Stimulated activated CD4-positive, alpha-beta T cell treated with anti-CD3 and anti-CD28 coated beads, TNF-alpha, amount 100 ng/mL, for 4 hours (primary cell): Measurements from ENCODE around the gene PRKD1.
"Not testable (repeated sequence)": the region's sequence is repeated elsewhere in the genome, so short reads cannot be mapped to it uniquely, and the experiment has no call there.

Source experiments
- DNase-seq, 3 experiments: peaks; one replicate each; pipeline ENCODE4 v3.0.0-alpha.2; 2020; ENCODE audit warnings: low read depth in 3 of 3

The PRKD1 gene

DNA sequence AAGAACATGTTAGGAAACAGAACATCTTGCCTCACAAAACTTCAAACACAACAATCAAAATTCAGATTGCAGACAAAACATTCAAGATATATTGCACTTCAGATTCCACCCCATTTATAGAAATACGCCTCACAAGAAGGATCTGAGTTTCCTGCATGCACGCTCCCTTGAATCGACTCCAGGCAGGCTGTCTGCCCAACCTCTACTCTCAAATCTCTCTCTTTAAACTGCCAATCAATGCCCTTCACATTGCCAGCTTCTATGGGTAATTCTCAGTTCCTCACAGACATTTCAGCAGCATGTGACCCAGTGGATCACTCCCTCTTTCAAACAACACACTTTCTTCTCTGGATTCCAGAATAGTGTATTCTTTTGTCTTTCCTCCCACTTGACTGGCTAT is 184.1 kb downstream of the PRKD1 start:
- DNase-seq = no peak

DNA sequence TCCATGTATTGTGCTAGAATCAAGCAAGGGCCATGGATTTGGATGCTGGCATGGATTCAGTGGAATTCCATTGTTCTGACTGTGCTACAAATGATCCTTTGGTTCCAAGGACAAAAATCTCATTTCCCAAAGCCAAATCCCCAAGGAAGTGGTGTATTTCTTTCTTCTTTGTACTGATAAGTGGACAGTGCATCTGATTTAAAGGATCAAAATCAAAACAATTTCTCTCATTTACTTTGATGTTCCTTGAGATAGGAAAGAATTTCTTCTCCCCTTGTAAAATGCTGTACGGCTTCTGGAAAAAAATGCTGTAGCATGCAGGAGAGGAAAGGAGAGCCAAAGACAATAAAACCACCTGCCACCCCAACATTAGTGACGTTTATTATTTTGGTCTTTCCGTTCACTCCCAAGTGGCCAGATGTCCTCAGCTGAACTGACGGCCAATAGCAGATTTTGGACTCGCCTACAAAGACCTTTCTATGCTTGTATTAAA is 185.7 kb downstream of the PRKD1 start:
- DNase-seq = no peak

DNA sequence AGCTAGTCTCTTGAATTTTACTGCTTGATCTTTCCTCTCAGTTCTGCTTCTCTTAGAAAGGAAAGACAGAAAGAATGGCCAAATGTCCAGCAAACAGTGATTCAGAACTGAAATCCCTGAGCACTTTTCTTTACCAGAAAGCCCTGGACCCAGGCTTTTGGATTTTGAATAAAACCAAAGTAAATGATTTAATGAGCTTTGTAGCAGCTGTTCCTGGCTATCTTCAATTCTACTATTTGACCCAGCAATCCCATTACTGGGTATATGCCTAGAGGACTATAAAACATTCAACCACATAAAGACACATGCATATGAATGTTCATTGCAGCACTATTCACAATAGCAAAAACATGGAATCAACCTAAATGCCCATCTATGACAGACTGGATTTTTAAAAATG is 187.2 kb downstream of the PRKD1 start:
- no peak for DNase-seq

DNA sequence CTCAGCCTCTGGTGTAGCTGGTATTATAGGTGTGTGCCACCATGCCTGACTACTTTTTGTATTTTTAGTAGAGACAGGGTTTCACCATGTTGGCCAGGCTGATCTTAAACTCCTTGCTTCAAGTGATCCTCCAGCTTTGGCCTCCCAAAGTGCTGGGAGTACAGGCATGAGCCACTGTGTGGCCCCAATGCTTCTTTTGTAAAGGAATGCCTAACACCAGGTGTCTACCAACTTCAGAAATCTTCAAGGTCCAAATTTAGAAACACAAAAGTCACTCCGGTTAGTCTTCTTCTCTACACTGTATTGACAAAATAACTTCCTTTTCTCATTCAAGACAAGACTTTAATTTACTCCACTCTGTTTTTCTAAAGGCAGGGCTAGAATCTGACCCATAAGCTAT is 188.7 kb downstream of the PRKD1 start:
- DNase-seq = no peak

DNA sequence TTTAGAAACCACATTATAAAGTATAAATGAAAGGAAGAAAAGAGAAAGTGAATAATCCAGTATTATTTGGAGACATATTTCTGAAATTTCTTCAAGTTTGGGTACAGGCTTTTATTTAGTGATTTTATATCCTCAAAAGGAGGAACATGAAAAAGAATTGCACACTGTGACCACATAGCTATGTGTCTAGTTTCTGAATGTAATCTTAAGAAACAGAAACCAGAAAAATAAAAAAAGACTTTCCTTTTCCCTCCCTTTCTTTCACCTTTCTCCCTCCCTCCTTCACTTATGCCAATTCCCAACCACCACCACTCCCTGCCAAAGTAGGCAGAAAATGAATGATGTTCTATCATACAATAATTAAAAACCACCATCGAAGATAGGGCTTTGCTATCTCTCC is 189.6 kb downstream of the PRKD1 start:
- no peak for DNase-seq

DNA sequence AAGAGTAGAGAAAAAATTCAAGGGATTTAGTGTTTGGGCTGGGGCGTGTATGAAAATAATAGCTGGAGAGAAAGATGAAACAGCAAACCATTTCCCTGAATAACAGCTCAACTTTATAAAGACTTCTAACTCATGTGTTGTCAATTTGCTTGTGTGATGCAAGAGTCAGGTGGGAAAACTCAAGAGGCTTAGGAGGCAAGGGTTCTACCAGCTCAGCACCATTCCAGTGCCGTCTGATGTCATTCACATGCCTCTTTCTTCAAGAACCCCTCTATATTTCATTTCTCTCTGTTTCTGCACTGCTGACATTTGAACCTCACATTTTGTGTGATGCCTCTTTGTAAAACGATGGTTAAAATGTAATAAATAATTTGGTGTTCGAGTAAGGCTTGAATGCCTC is 192.2 kb downstream of the PRKD1 start:
- DNase-seq = no peak

DNA sequence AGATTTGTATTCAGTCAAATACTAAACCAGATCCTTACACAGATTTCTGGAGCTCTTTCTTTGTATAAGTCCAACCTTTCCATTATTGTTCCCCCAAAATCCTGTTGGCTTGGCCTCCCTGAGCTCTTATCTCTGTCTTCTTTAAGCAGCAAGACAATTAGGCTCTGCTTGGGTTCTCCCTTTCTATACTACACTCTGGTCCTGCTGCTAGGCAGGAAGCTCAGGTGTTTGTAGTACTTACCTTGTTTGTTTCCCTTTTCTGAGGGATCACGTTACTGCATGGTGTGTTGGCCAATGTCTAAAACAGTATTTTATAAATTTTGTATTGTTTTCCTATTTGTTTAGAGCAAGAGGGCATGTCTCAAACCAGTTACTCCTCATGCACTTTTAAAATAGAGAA is 192.9 kb downstream of the PRKD1 start:
- DNase-seq = no peak

DNA sequence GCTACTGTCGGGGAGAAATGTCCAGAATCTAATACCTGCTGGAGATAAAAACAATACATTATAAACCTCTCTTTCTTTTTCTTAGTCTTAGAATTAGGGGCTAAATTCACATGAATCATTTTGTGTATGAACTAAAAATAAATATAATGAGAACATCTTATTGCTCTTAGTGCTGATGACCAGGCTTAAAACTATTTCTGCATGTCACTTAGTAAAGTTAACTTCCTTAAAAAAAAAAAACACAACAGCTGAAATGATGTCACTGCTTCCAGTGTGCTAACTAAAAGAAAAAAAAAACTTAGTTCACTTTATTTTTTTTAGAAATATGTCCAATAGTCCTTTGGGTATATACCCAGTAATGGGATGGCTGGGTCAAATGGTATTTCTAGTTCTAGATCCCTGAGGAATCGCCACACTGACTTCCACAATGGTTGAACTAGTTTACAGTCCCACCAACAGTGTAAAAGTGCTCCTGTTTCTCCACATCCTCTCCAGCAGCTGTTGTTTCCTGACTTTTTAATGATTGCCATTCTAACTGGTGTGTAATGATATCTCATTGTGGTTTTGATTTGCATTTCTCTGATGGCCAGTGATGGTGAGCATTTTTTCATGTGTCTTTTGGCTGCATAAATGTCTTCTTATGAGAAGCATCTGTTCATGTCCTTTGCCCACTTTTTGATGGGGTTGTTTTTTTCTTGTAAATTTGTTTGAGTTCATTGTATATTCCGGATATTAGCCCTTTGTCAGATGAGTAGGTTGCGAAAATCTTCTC is 200.9 kb downstream of the PRKD1 start:
- not testable (repeated sequence) for DNase-seq

DNA sequence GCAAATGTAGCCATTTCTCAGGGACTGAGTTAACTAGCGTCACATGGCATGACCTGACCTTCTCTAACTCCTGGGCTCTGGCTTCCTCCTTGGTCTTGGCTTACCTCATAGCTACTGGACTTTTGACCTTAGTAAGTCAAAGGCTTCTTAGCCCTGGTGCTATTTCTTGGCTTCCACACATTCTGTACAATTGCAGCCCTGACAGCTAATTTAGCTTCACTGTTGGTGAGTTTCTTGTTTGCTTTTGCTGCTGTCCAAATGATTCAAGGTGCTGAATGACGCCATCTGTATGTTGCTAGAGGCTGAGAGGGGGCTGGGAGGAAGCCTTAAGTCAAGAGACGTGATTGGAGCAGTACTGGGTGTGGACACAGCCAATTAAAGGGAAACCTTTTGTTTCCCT is 202.7 kb downstream of the PRKD1 start:
- DNase-seq = no peak

DNA sequence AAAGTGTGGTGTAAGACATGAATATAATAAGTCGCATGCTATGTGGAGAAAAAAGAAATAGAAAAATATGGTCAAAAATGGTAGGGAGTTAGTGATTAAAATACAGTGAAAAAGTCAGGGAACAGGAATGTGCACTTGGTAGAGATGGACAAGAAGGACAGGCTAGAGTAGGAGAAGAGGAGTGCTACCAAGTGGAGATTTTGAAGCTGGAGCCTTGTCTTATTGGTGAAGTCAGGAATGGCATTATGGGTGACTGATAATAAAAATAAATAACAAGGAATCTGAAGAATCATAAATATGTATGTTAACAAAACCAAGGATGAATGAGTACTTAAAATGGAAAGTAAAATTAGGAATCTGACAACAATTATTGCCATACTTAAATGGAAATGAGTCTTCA is 204.8 kb downstream of the PRKD1 start:
- DNase-seq = no peak

DNA sequence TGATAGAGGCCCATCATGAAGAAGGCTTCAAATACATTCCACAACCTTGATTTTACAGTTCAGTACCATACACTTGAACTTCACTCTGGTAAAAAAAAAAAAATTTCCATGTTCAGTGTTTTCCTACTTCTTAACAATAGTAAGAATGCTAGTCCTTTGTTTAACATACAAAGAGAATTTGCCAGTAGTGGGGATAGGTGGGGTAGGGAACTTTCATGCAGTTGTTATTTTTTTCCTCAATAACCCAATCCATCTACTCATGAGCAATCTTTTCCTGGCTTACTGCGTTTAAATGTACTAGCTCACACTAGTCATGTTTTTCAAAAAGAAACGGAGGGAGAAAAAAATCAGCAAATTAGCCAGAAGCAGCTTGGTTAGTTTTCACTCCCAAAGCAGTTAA is 206.1 kb downstream of the PRKD1 start:
- DNase-seq = no peak

DNA sequence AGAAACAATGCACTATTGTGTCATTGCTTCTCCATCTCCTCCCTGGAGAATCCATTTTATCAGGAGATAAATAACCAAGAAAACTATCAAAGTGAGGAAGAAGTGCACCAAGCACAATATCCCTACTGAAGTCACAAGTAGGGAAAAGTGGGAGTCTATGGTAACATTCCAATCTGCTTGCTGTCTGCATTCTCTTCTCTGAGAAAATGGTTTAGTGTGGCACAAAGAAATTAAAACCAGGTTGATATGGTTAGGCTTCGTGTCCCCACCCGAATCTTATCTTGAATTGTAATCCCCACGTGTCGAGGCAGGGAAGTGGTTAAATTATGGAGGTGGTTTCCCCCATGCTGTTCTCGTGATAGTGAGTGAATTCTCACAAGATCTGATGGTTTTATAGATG is 209.7 kb downstream of the PRKD1 start:
- DNase-seq = no peak

DNA sequence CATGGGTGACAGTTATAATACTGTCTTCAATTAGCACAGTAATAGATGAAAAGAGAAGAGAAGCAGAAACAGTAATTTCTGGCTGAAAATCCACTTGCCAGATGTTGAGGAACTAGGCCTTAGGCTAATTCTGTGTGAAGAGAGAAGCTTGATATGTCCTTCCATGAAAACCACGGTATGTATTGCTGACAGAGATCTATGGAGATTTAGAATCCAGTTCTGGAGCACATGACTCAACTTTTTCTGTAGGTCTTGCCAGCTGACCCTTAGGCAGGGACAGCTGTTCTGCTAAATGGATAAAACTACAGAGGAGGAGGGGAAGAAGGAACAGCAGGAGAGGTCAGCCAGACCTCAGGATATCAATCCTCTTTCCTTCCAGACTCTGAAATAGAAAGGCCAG is 211.5 kb downstream of the PRKD1 start:
- no peak for DNase-seq

DNA sequence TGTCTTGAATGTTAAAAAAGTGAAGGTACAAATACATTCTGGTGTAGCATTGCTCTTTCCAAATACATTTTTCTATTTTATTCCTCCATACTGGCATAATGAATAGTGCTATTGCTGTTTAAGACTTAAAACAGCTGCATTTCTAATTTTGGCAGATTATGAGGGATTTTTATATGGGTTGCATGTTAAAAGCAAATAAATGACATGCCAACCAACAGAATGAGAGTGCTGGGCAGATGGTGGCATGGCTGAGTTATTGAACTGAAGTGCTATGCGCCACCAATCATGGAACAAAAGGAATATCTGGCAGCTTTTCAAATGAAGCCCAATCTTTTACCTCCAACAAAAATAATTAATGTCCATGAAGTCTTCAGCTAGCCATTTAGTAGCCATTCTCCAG is 215.0 kb downstream of the PRKD1 start:
- no peak for DNase-seq

DNA sequence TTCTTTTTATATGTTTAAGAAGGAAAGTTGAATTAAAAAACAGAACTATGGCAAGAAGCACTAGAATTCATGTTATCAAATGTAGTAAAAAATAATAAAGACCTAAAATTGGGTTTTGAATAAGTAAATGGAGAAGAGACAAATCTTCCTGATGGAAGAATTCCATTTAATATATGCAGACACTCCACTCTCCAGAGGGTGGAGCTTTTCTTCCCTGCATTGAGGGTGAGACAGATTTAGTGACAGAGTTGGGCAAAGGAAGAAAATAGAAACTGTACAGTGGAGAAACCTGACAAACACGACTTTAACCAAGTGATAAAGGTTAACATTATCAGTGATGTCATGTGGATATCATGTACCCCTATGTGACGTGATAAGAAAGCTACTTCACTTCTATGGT is 217.6 kb downstream of the PRKD1 start:
- DNase-seq = no peak

DNA sequence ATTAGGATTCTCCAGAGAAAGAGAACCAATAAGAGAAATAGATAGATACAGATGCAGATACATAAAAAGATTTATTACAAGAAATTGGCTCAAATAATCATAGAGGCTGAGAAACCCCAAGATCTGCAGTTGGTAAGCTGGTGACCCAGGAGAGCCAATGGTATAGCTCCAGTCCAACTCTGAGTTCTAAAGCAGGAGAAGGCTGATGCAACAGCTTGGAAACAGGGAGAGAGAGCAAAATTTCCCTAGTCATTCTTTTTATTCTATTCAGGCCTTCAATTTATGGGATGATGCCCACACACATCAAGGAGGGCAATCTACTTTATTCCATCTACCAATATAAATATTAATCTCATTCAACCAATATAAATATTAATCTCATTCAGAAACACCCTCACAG is 218.2 kb downstream of the PRKD1 start:
- DNase-seq = no peak

DNA sequence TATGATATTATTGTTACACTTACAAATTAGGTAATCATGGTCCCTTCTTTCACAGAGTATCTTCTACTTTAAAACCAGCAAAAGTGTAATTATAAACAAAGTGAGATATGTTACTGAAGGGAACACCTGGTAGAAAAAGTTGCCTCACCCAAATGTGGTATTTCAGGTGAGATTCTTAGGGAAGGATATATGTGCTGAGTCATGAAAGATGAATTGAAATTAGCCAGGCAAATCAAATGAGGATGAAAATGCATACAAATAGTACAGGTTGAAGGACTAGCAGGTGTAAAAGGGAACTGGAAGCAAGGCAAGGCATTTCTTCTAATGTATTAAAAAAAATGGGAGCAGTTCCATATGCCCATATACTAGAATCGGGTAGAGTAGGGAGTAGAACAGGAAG is 220.9 kb downstream of the PRKD1 start:
- no peak for DNase-seq

DNA sequence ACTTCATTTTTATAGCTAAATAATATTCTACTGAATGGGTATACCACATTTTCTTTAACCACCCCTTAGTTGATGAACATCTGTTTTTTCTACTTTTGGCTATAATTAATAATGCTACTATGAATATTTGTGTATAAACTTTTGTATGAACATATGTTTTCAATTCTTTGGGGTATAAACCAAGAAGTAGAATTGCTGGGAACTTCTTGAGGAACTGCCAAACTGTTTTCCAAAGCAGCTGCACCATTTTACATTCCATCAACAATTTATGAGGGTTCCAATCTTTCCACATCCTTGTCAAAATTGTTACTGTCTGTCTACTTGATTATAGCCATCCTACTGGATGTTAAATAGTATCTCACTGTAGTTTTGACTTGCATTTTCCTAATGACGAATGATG is 221.8 kb downstream of the PRKD1 start:
- no peak for DNase-seq

DNA sequence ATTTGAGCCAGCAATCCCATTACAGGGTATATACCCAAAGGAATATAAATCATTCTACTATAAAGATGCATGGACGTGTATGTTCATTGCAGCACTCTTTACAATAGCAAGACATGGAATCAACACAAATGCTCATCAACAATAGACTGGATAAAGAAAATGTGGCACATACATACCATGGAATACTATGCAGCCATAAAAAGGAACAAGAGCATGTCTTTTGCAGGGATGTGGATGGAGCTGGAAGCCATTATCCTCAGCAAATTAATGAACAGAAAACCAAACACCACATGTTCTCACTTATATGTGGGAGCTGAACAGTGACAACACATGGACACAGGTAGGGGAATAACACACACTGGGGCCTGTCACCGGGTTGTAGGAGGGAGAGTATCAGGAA is 238.1 kb downstream of the PRKD1 start:
- DNase-seq = not testable (repeated sequence)

DNA sequence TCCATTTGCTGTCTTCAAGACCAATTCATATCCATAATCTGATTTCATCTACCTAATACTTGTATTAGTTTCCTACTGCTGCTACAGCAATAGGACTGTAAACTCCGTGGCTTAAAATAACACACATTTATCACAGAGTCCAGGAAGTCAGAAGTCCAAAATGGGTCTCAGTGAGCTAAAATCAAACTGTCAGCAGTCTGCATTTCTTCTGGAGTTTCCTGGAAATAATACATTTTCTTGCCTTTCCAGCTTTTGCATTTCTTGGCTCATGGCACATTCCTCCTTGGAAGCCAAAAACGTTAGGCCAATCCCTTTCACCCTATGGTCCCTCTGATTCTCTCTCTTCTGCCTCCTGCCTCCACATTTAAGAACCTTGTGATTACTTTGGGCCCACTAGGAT is 239.8 kb downstream of the PRKD1 start:
- DNase-seq = no peak

DNA sequence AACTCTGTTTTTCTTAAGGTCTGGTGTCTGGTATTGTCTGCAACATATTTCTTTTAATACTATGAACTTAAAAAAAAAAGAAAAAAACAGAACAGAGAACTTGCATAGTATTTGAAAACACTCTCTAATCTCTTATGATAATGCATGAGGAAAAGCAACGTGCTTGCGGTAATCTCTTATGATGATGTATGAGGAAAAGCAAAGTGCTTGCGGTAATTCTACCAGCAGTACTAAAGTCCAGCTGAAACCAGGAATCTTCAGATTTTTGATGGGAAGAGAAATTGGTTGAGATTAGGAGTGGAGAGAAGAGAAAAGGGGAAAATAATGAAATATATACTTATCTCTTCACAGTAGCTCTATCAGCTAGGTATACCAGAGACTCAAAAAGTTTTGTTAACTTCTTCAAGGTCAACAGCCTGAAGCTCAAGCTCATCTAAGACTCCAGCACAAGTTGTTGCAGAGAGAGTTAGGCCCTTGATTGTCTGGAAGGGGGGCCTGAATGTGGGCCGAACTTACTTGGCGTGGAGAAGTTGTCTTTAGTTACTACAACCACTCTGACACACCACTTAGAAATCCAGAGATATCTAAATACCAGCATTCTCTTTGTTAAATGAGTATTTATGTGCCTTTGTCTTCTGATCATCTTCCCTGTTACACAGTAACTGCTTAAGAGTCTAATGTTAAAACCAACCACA is 240.4 kb downstream of the PRKD1 start:
- no peak for DNase-seq

DNA sequence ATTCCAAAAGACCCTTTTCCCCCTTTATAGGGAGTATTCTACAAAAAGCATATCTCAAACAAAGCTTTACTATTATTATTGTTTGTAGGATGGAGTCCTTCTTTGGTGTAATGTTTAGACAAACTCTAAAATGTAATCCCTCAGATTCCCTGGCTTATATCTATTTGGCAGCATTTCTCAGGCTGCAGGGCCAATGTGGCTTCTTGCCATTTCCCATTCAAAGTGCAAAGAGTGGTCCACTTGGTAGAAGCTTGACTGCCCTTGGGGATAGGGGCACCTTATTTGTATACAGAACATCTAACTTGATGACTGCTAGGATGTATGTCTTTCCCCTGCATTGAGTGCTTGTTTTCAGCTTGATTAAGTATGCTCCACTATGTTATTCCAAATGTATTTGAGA is 242.7 kb downstream of the PRKD1 start:
- no peak for DNase-seq

DNA sequence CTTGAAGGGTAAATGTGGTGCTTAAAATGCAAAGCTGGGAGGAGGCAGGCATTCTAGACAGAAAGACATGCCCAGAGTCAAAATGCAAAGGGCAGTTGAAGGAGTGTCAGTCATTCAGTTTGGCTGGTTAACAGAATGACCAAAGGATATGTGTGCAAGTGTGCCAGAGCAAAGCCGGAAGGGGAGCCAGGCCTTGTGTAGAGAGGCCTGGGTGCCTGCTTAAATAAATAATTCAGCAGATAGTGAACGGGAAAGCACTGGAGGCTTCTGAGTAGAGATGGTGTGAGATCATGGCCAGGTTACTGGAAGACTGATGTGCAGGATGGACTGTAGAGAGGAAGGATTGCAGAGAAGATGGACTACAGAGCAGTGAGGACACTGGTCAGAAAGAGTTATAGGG is 244.9 kb downstream of the PRKD1 start:
- DNase-seq = no peak

DNA sequence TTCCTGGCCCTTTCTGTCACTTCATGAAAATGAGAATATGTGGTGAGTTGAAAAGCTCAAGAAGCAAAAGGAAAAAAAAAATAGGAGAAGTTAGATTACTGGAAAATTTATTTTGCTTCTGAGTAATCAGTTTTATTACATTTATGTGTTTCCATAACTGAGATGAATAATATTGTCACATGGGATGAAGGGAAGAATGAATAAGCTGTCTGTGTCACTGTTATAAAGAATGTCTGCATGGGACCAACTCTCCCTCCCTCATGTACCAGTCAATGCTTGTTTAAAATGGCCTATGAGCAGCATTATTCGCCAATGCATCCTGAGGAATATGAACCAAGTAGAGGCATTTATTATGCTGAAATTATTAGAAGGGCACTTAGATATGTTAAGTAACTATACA is 246.3 kb downstream of the PRKD1 start:
- DNase-seq = no peak
